PFSK-1 (cell line): ENCODE measurements around the gene GLT6D1.

Experiments used
- FOXP2 ChIP-seq: optimal IDR thresholded peaks from 2 replicates; pipeline ENCODE3; 2011; ENCODE audit warnings: borderline replicate concordance, control low read depth, inconsistent platforms; ENCODE audit not compliant: insufficient read depth; ENCODE audit errors: extremely low read length, extremely low read depth
- POLR2AphosphoS5 ChIP-seq: IDR thresholded peaks from 2 replicates; pipeline ENCODE4 v1.6.1; 2012; ENCODE audit warnings: low read depth, mild to moderate bottlenecking, control low read depth, low read length, moderate library complexity
- REST ChIP-seq, 2 experiments: IDR thresholded peaks; 2 replicates each; pipeline versions ENCODE4 v1.6.1 to v1.8.0; 2011 to 2012; ENCODE audit warnings: low read depth in 2 of 2, low read length in 2 of 2, control low read depth in 1 of 2, inconsistent platforms in 1 of 2, mild to moderate bottlenecking in 1 of 2, moderate library complexity in 1 of 2; ENCODE audit not compliant: insufficient read depth in 1 of 2
- SIN3A ChIP-seq: IDR thresholded peaks from 2 replicates; pipeline ENCODE4 v1.6.1; 2012; ENCODE audit warnings: mild to moderate bottlenecking, low read length, moderate library complexity, borderline replicate concordance; ENCODE audit not compliant: insufficient read depth
- TAF1 ChIP-seq: IDR thresholded peaks from 2 replicates; pipeline ENCODE4 v1.6.1; 2012; ENCODE audit warnings: low read length, control low read depth, borderline replicate concordance; ENCODE audit not compliant: insufficient read depth

Gene GLT6D1

GRCh38 chr9:135590486-135591079, 48.8 kb downstream of the GLT6D1 start:
- no peak for TF ChIP-seq FOXP2
- TF ChIP-seq SIN3A: no peak
- TF ChIP-seq POLR2AphosphoS5: no peak
- TF ChIP-seq REST (IDR thresholded peaks at IDR 0.05; ENCODE audit: insufficient read depth in 1 of 2, low read depth in 2 of 2, low read length in 2 of 2): no peak
- no peak for TF ChIP-seq TAF1

GRCh38 chr9:135589596-135590485, 49.5 kb downstream of the GLT6D1 start:
- TF ChIP-seq SIN3A (no peak), TAF1 (no peak), REST (IDR thresholded peaks at IDR 0.05; ENCODE audit: insufficient read depth in 1 of 2, low read depth in 2 of 2, low read length in 2 of 2) (no peak), FOXP2 (no peak), POLR2AphosphoS5 (no peak)

- TF ChIP-seq SIN3A: no peak
- no peak for TF ChIP-seq REST (IDR thresholded peaks at IDR 0.05; ENCODE audit: insufficient read depth in 1 of 2, low read depth in 2 of 2, low read length in 2 of 2)
- TF ChIP-seq FOXP2: no peak
- no peak for TF ChIP-seq TAF1
- no peak for TF ChIP-seq POLR2AphosphoS5
These were observed 50.3 kb downstream of the GLT6D1 start for GRCh38 chr9:135588886-135589595.

- no peak for TF ChIP-seq REST (IDR thresholded peaks at IDR 0.05; ENCODE audit: insufficient read depth in 1 of 2, low read depth in 2 of 2, low read length in 2 of 2)
- no peak for TF ChIP-seq POLR2AphosphoS5
- no peak for TF ChIP-seq TAF1
These were observed 51.0 kb downstream of the GLT6D1 start for GRCh38 chr9:135588371-135588770.
